ENCODE data around the gene RGPD8. TPM values are rescaled to one million over a fixed set of nuclear protein-coding genes. Genes with fewer than 3 reads are reported as not detected.

Gene RGPD8
- total RNA-seq, 6 donors from 2014 or later: 9.2 to 59.7 (median 20.4) TPM

- H3K9me3 ChIP-seq: no peaks in the 10 kb centered on the region
- 1 to 3% methylated on average over 10 to 18 of the region's 19 CpGs for WGBS, 2 donors
- peak; percentile 68 to 83 (median 82) for TF ChIP-seq CTCF (IDR thresholded peaks at IDR 0.05)
- TF ChIP-seq POLR2A (IDR thresholded peaks at IDR 0.05): no peak
- peak overlapping the region; percentile 62 to 92 (median 88) for H3K4me3 ChIP-seq
- peak overlapping the region; percentile 77 to 93 (median 82) for H3K27ac ChIP-seq
- DNase-seq (peak; percentile 89 to 93), ATAC-seq (ENCODE audit: low FRiP score in 2 of 2) (peak; percentile 92 to 95)
- peaks cover 17 to 41% (median 26%) of the 10 kb centered on the region in 4 donors for H3K4me1 ChIP-seq
- H3K36me3 ChIP-seq: no peaks in the 10 kb centered on the region
- H3K27me3 ChIP-seq: no peaks in the 10 kb centered on the region
These were observed 47.6 kb upstream of the RGPD8 start for GRCh38 chr2:112481050-112481527.

- H3K4me1 ChIP-seq: peaks cover 17 to 36% (median 26%) of the 10 kb centered on the region in 4 donors
- H3K27ac ChIP-seq: peak overlapping the region in 3 of 4 donors; percentile 80 to 93 (median 85)
- 16 to 24% methylated on average over 16 to 20 of the region's 20 CpGs for WGBS, 2 donors
- no peak for TF ChIP-seq CTCF (IDR thresholded peaks at IDR 0.05)
- TF ChIP-seq POLR2AphosphoS5 (IDR thresholded peaks at IDR 0.05): no peak
- no peak for TF ChIP-seq POLR2A (IDR thresholded peaks at IDR 0.05)
- no peak for TF ChIP-seq EP300 (IDR thresholded peaks at IDR 0.05)
- H3K4me3 ChIP-seq: peak overlapping the region in 3 of 4 donors; percentile 86 to 92 (median 90)
- no peaks in the 10 kb centered on the region for H3K9me3 ChIP-seq
- ATAC-seq (ENCODE audit: low FRiP score in 2 of 2) (no peak), DNase-seq (no peak)
- no peaks in the 10 kb centered on the region for H3K36me3 ChIP-seq
- H3K27me3 ChIP-seq: no peaks in the 10 kb centered on the region
These were observed 47.1 kb upstream of the RGPD8 start for GRCh38 chr2:112480530-112481049.

- WGBS, 2 donors: 62 to 73% methylated on average over 6 to 7 of the region's 7 CpGs
- TF ChIP-seq POLR2AphosphoS5 (IDR thresholded peaks at IDR 0.05): no peak
- no peak for TF ChIP-seq POLR2A (IDR thresholded peaks at IDR 0.05)
- TF ChIP-seq EP300 (IDR thresholded peaks at IDR 0.05): no peak
- no peak for TF ChIP-seq CTCF (IDR thresholded peaks at IDR 0.05)
- H3K27ac ChIP-seq: no peak overlapping the region
- DNase-seq (no peak), ATAC-seq (ENCODE audit: low FRiP score in 2 of 2) (no peak)
- no peak overlapping the region for H3K4me3 ChIP-seq
- no peaks in the 10 kb centered on the region for H3K36me3 ChIP-seq
- no peaks in the 10 kb centered on the region for H3K27me3 ChIP-seq
- H3K9me3 ChIP-seq: no peaks in the 10 kb centered on the region
- peaks cover 6 to 11% (median 6%) of the 10 kb centered on the region in 4 donors for H3K4me1 ChIP-seq
These were observed 43.0 kb upstream of the RGPD8 start for GRCh38 chr2:112476434-112476833.

- TF ChIP-seq EP300 (IDR thresholded peaks at IDR 0.05) (no peak), POLR2AphosphoS5 (IDR thresholded peaks at IDR 0.05) (no peak), CTCF (IDR thresholded peaks at IDR 0.05) (no peak), POLR2A (IDR thresholded peaks at IDR 0.05) (no peak)
- ATAC-seq (ENCODE audit: low FRiP score in 2 of 2): peak in 1 of 2 donors; percentile 60
- WGBS, 2 donors: 81 to 87% methylated on average over 6 of the region's 6 CpGs
These were observed 41.5 kb upstream of the RGPD8 start for GRCh38 chr2:112474844-112475486.

More at GRCh38 chr2:112474844-112475486, 41.5 kb upstream of the RGPD8 start:
- no peak for DNase-seq
- Histone ChIP-seq H3K27ac (no peak overlapping the region), H3K9me3 (no peaks in the 10 kb centered on the region), H3K4me3 (no peak overlapping the region), H3K27me3 (no peaks in the 10 kb centered on the region), H3K36me3 (no peaks in the 10 kb centered on the region), H3K4me1 (no peaks in the 10 kb centered on the region)

Data from upper lobe of left lung (tissue), 6 donors.